ENCODE data around the gene MBD5. TPM values are rescaled to one million over a fixed set of nuclear protein-coding genes. Genes with fewer than 3 reads are reported as not detected.

The MBD5 gene
- total RNA-seq, 1 donor from 2014 or later = 38.8 TPM

- DNase-seq (ENCODE audit: low spot score) = no peak
- Histone ChIP-seq H3K79me2 (ENCODE audit: low read depth) (no peaks in the 10 kb centered on the region), H3F3A (ENCODE audit: low read depth) (no peaks in the 10 kb centered on the region), H3K4me1 (no peaks in the 10 kb centered on the region), H3K27me3 (no peaks in the 10 kb centered on the region), H4K20me1 (ENCODE audit: low read depth) (no peaks in the 10 kb centered on the region), H3K9me3 (ENCODE audit: low read depth) (no peaks in the 10 kb centered on the region), H3K27ac (no peak overlapping the region), H3K36me3 (no peaks in the 10 kb centered on the region), H3K4me3 (no peak overlapping the region), H3K9ac (no peak overlapping the region), H3K4me2 (no peak overlapping the region), H2AFZ (replicated peaks) (no peak overlapping the region)
- H3K4me3 Mint-ChIP-seq = no peak overlapping the region
- H3K36me3 Mint-ChIP-seq = no peaks in the 10 kb centered on the region
- TF ChIP-seq EZH2phosphoT487 (IDR thresholded peaks at IDR 0.05) (no peak), CTCF (IDR thresholded peaks at IDR 0.05) (no peak), EZH2 (IDR thresholded peaks at IDR 0.05) (no peak)
- H3K4me1 Mint-ChIP-seq = no peaks in the 10 kb centered on the region
- no peak overlapping the region for H3K27ac Mint-ChIP-seq
- no peaks in the 10 kb centered on the region for H3K9me3 Mint-ChIP-seq
- H3K27me3 Mint-ChIP-seq (ENCODE audit: insufficient read depth, low read depth) = no peaks in the 10 kb centered on the region
Measured at GRCh38 chr2:148391324-148391723, 370.4 kb downstream of the MBD5 start.

DNA sequence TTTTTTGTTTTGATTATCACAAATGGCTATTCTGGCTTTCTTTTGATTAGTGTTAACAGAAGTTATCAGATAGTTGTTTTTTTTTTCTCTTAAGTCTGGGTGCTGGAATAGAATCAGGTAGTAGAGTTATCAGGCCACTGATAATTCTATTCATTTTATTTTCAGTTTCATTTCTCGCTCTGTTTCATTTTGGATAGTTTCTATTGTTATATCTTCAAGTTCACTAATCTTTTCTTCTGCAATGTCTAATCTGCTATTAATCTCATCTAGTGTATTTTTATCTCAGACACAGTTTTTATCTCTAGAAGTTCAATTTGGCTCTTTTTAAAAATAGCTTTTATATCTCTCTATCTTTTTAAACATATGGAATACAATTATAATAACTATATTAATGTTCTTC is 381.9 kb downstream of the MBD5 start:
- H2AFZ ChIP-seq (replicated peaks) = no peak overlapping the region
- H3K4me3 ChIP-seq = no peak overlapping the region
- H3K79me2 ChIP-seq (ENCODE audit: low read depth) = no peaks in the 10 kb centered on the region
- Mint-ChIP-seq H3K36me3 (no peaks in the 10 kb centered on the region), H3K4me3 (no peak overlapping the region), H3K27me3 (ENCODE audit: insufficient read depth, low read depth) (no peaks in the 10 kb centered on the region), H3K4me1 (no peaks in the 10 kb centered on the region), H3K9me3 (peaks cover under 1% of the 10 kb centered on the region), H3K27ac (no peak overlapping the region)
- H3K27me3 ChIP-seq = no peaks in the 10 kb centered on the region
- H4K20me1 ChIP-seq (ENCODE audit: low read depth) = no peaks in the 10 kb centered on the region
- TF ChIP-seq EZH2phosphoT487 (IDR thresholded peaks at IDR 0.05) (no peak), CTCF (IDR thresholded peaks at IDR 0.05) (no peak), EZH2 (IDR thresholded peaks at IDR 0.05) (no peak)
- DNase-seq (ENCODE audit: low spot score) = no peak
- H3K9me3 ChIP-seq (ENCODE audit: low read depth) = no peaks in the 10 kb centered on the region
- no peaks in the 10 kb centered on the region for H3K36me3 ChIP-seq
- H3K9ac ChIP-seq = no peak overlapping the region
- H3F3A ChIP-seq (ENCODE audit: low read depth) = peaks cover 6% of the 10 kb centered on the region
- no peak overlapping the region for H3K4me2 ChIP-seq
- peaks cover 5% of the 10 kb centered on the region for H3K4me1 ChIP-seq
- no peak overlapping the region for H3K27ac ChIP-seq

GRCh38 chr2:148410899-148411298 is 390.0 kb downstream of the MBD5 start:
- no peak for DNase-seq (ENCODE audit: low spot score)
- Histone ChIP-seq H3K27ac (no peak overlapping the region), H3K27me3 (no peaks in the 10 kb centered on the region), H3K9ac (no peak overlapping the region), H3K4me1 (no peaks in the 10 kb centered on the region), H3K9me3 (ENCODE audit: low read depth) (no peaks in the 10 kb centered on the region), H3K4me2 (no peak overlapping the region), H3K4me3 (no peak overlapping the region), H3K36me3 (peaks cover 6% of the 10 kb centered on the region), H3F3A (ENCODE audit: low read depth) (no peaks in the 10 kb centered on the region), H2AFZ (replicated peaks) (no peak overlapping the region), H4K20me1 (ENCODE audit: low read depth) (no peaks in the 10 kb centered on the region), H3K79me2 (ENCODE audit: low read depth) (no peaks in the 10 kb centered on the region)
- H3K4me3 Mint-ChIP-seq = no peak overlapping the region
- H3K9me3 Mint-ChIP-seq = peaks cover 26% of the 10 kb centered on the region
- H3K27ac Mint-ChIP-seq = no peak overlapping the region
- H3K4me1 Mint-ChIP-seq = no peaks in the 10 kb centered on the region
- TF ChIP-seq CTCF (IDR thresholded peaks at IDR 0.05) (no peak), EZH2phosphoT487 (IDR thresholded peaks at IDR 0.05) (no peak), EZH2 (IDR thresholded peaks at IDR 0.05) (no peak)
- H3K27me3 Mint-ChIP-seq (ENCODE audit: insufficient read depth, low read depth) = no peaks in the 10 kb centered on the region
- peaks cover 3% of the 10 kb centered on the region for H3K36me3 Mint-ChIP-seq

All from neural progenitor cell (in vitro differentiated cells).